IMR-90 (cell line): ENCODE measurements around the gene WNT7A. TPM values are rescaled to one million over a fixed set of nuclear protein-coding genes. Genes with fewer than 3 reads are reported as not detected.

Experiments
- ATAC-seq: fragments of 200-7000 bp; cut with Tn5 transposase; 2 replicates; pipeline ENCODE4 v1.9.1; 2020; ENCODE audit warnings: low read depth, mild to moderate bottlenecking, moderate library complexity
- BruUV-seq: library from RNA; stranded (reverse); fragments of 400-500 nt; replicated peaks from 2 replicates; lab custom pipeline; 2021; lab: Mats Ljungman, UMichigan
- CTCF ChIA-PET: fragments of 300-600 bp; formaldehyde crosslinking; extraction: SDS; loops from one replicate; lab custom pipeline; 2021; ENCODE audit warnings: antibody characterized with exemption; lab: Yijun Ruan, JAX
- POLR2A ChIA-PET: fragments of 300-600 bp; sonication (Branson Sonifier 250); formaldehyde crosslinking; loops from one replicate; lab custom pipeline; 2022; ENCODE audit warnings: antibody characterized with exemption; ENCODE audit not compliant: unreplicated experiment; lab: Charles Lee
- DNase-seq: peaks from one replicate; pipeline ENCODE4 v3.0.0; 2013
- H2AFZ ChIP-seq: replicated peaks from 2 replicates; pipeline ENCODE3; 2013; ENCODE audit warnings: low read length, mild to moderate bottlenecking; ENCODE audit not compliant: poor library complexity
- H2AK5ac ChIP-seq: 2 replicates; pipeline ENCODE4 v1.6.1; 2013; ENCODE audit warnings: low read depth, low read length, inconsistent platforms
- H2AK9ac ChIP-seq: replicated peaks from 2 replicates; pipeline ENCODE3; 2013; ENCODE audit warnings: mild to moderate bottlenecking, low read depth, low read length, moderate library complexity; ENCODE audit not compliant: poor library complexity
- H2BK120ac ChIP-seq: 2 replicates; pipeline ENCODE4 v1.6.1; 2013; ENCODE audit warnings: low read depth, low read length, inconsistent platforms
- H2BK15ac ChIP-seq: 3 replicates; pipeline ENCODE4 v1.6.1; 2013; ENCODE audit warnings: low read depth, low read length, inconsistent platforms
- H2BK20ac ChIP-seq: 2 replicates; pipeline ENCODE4 v1.6.1; 2013; ENCODE audit warnings: low read depth, mild to moderate bottlenecking, inconsistent platforms, low read length, moderate library complexity
- H2BK5ac ChIP-seq: 2 replicates; pipeline ENCODE4 v1.6.1; 2013; ENCODE audit warnings: mild to moderate bottlenecking, low read depth, low read length, inconsistent platforms; ENCODE audit not compliant: poor library complexity, severe bottlenecking
- H3K14ac ChIP-seq: replicated peaks from 2 replicates; pipeline ENCODE4 v1.6.1; 2013; ENCODE audit warnings: low read depth, low read length, inconsistent platforms
- H3K18ac ChIP-seq: 2 replicates; pipeline ENCODE4 v1.6.1; 2013; ENCODE audit warnings: low read depth, low read length, control low read depth
- H3K23ac ChIP-seq: 2 replicates; pipeline ENCODE4 v1.6.1; 2013; ENCODE audit warnings: low read depth, low read length, inconsistent platforms
- H3K27ac ChIP-seq: 2 replicates; pipeline ENCODE4 v1.5.1; 2013; ENCODE audit warnings: mild to moderate bottlenecking, control low read depth, low read length; ENCODE audit not compliant: insufficient read depth
- H3K27me3 ChIP-seq: 2 replicates; pipeline ENCODE4 v1.6.1; 2013; ENCODE audit warnings: low read length; ENCODE audit not compliant: control insufficient read depth, insufficient read depth
- H3K36me3 ChIP-seq: 2 replicates; pipeline ENCODE4 v1.6.1; 2013; ENCODE audit warnings: low read length, mixed read lengths; ENCODE audit not compliant: control insufficient read depth, insufficient read depth
- H3K4ac ChIP-seq: 2 replicates; pipeline ENCODE4 v1.6.1; 2013; ENCODE audit warnings: low read depth, low read length, inconsistent platforms
- H3K4me1 ChIP-seq: 2 replicates; pipeline ENCODE4 v1.6.1; 2013; ENCODE audit warnings: low read length, mixed read lengths; ENCODE audit not compliant: control insufficient read depth, insufficient read depth
- H3K4me2 ChIP-seq: 2 replicates; pipeline ENCODE4 v1.6.1; 2013; ENCODE audit warnings: low read depth, mild to moderate bottlenecking, control low read depth, low read length, moderate library complexity
- H3K4me3 ChIP-seq: 2 replicates; pipeline ENCODE4 v1.5.1; 2013; ENCODE audit warnings: low read depth, mild to moderate bottlenecking, control low read depth, low read length, moderate library complexity; ENCODE audit not compliant: insufficient read depth
- H3K56ac ChIP-seq: 2 replicates; pipeline ENCODE4 v1.6.1; 2013; ENCODE audit warnings: low read length, inconsistent platforms; ENCODE audit not compliant: insufficient read depth; ENCODE audit errors: extremely low read depth
- H3K79me1 ChIP-seq, 2 experiments: 2 replicates each; pipeline ENCODE4 v1.6.1; 2013; ENCODE audit warnings: low read length in 2 of 2, inconsistent platforms in 1 of 2, low read depth in 1 of 2
- H3K9ac ChIP-seq: 2 replicates; pipeline ENCODE4 v1.6.1; 2013; ENCODE audit warnings: low read depth, low read length, control low read depth
- H3K9me1 ChIP-seq: 2 replicates; pipeline ENCODE4 v1.6.1; 2013; ENCODE audit warnings: low read length, inconsistent platforms; ENCODE audit not compliant: insufficient read depth
- H3K9me3 ChIP-seq: 2 replicates; pipeline ENCODE4 v1.6.1; 2013; ENCODE audit warnings: low read length; ENCODE audit not compliant: control insufficient read depth, insufficient read depth
- H4K20me1 ChIP-seq: 2 replicates; pipeline ENCODE4 v1.6.1; 2013; ENCODE audit warnings: low read length, inconsistent platforms; ENCODE audit not compliant: insufficient read depth
- H4K5ac ChIP-seq: 2 replicates; pipeline ENCODE4 v1.6.1; 2013; ENCODE audit warnings: mild to moderate bottlenecking, low read depth, low read length, control low read depth
- H4K8ac ChIP-seq, 2 experiments: 2 replicates each; pipeline ENCODE4 v1.6.1; 2013; ENCODE audit warnings: low read depth in 2 of 2, low read length in 2 of 2, control low read depth in 1 of 2, inconsistent platforms in 1 of 2
- H4K91ac ChIP-seq: 2 replicates; pipeline ENCODE4 v1.6.1; 2013; ENCODE audit warnings: low read depth, low read length, inconsistent platforms; ENCODE audit not compliant: insufficient read depth
- BHLHE40 ChIP-seq: fragments of 150-350 bp; IDR thresholded peaks from 2 replicates; pipeline ENCODE4 v1.6.1; 2016; ENCODE audit warnings: mild to moderate bottlenecking, low read depth, low read length
- CEBPB ChIP-seq: IDR thresholded peaks from 2 replicates; pipeline ENCODE4 v1.6.1; 2012; ENCODE audit warnings: low read depth, low read length, improper control_type of control experiment
- CHD1 ChIP-seq: IDR thresholded peaks from 2 replicates; pipeline ENCODE4 v1.6.1; 2012; ENCODE audit warnings: low read depth, low read length, improper control_type of control experiment
- CTCF ChIP-seq: conservative IDR thresholded peaks from 2 replicates; pipeline ENCODE4 v1.5.1; 2012; ENCODE audit warnings: mild to moderate bottlenecking, low read depth, low read length, improper control_type of control experiment
- FOS ChIP-seq: fragments of 150-350 bp; IDR thresholded peaks from 2 replicates; pipeline ENCODE4 v1.6.1; 2016; ENCODE audit warnings: low read depth, low read length
- MAFK ChIP-seq: IDR thresholded peaks from 2 replicates; pipeline ENCODE4 v1.6.1; 2012; ENCODE audit warnings: low read depth, low read length, improper control_type of control experiment
- MAZ ChIP-seq: IDR thresholded peaks from 2 replicates; pipeline ENCODE4 v1.6.1; 2012; ENCODE audit warnings: low read depth, mild to moderate bottlenecking, low read length, improper control_type of control experiment, moderate library complexity, borderline replicate concordance
- MXI1 ChIP-seq: IDR thresholded peaks from 2 replicates; pipeline ENCODE4 v1.6.1; 2012; ENCODE audit warnings: low read depth, mild to moderate bottlenecking, low read length, moderate library complexity, borderline replicate concordance
- NFE2L2 ChIP-seq: fragments of 150-350 bp; IDR thresholded peaks from 2 replicates; pipeline ENCODE4 v1.6.1; 2016; ENCODE audit warnings: low read depth, mild to moderate bottlenecking, low read length
- POLR2A ChIP-seq: IDR thresholded peaks from 2 replicates; pipeline ENCODE4 v1.6.1; 2012; ENCODE audit warnings: mild to moderate bottlenecking, low read depth, low read length
- RAD21 ChIP-seq: IDR thresholded peaks from 2 replicates; pipeline ENCODE4 v1.6.1; 2012; ENCODE audit warnings: low read length, improper control_type of control experiment
- RCOR1 ChIP-seq: IDR thresholded peaks from 2 replicates; pipeline ENCODE4 v1.6.1; 2012; ENCODE audit warnings: mild to moderate bottlenecking, low read length, improper control_type of control experiment; ENCODE audit not compliant: insufficient replicate concordance
- RFX5 ChIP-seq: IDR thresholded peaks from 2 replicates; pipeline ENCODE4 v1.8.0; 2012; ENCODE audit warnings: low read depth, mild to moderate bottlenecking, low read length, moderate library complexity
- SMC3 ChIP-seq: fragments of 150-350 bp; IDR thresholded peaks from 2 replicates; pipeline ENCODE4 v1.6.1; 2016; ENCODE audit warnings: low read depth, mild to moderate bottlenecking, antibody characterized with exemption, low read length, moderate library complexity
- WGBS, 2 experiments: methylation state at CpG; one replicate each; pipeline versions ENCODE4 v1.1.5 to v1.1.7; 2013; ENCODE audit warnings: missing lambda C conversion rate in 2 of 2; ENCODE audit not compliant: insufficient read length in 1 of 2; ENCODE audit errors: extremely low coverage in 2 of 2; 5-methylcytosine and 5-hydroxymethylcytosine counted together
- dilution Hi-C: fragments of 300-500 bp; cut with HindIII; formaldehyde crosslinking; loops from one replicate; pipeline ENCODE4 v1.14.3; 2018; ENCODE audit warnings: low sequenced_read_pairs; ENCODE audit not compliant: unreplicated experiment
- in situ Hi-C: fragments of 300-500 bp; cut with MboI; formaldehyde crosslinking; loops from 3 replicates; pipeline ENCODE4 v1.14.3; 2019; ENCODE audit warnings: low sequenced_read_pairs, inconsistent platforms, mixed read lengths
- intact Hi-C: fragments of 100-400 bp; cut with micrococcal nuclease; formaldehyde crosslinking; loops from 2 replicates; pipeline ENCODE4 v1.10.0; 2022
- polyA plus RNA-seq, 3 experiments: library from polyadenylated mRNA; depleted of rRNA; stranded (reverse); fragments of >200 nt; gene quantifications; 2 replicates each; pipeline ENCODE4 v1.2.3, GENCODE V29; 2012; ENCODE audit warnings: low replicate concordance in 1 of 3
- total RNA-seq: library from RNA; depleted of rRNA; stranded (reverse); fragments of >200 nt; gene quantifications from 2 replicates; pipeline ENCODE4 v1.2.3, GENCODE V29; 2012
- TF ChIP-seq, protein P1 (sequence below): fragments of 150-350 bp; IDR thresholded peaks from 2 replicates; pipeline ENCODE4 v1.6.1; 2016; ENCODE audit warnings: low read depth, mild to moderate bottlenecking, low read length, moderate library complexity, borderline replicate concordance

Gene WNT7A
- total and polyA plus RNA-seq, 2 of the 4 experiments (the other 2 are of a cell fraction), result not detected

DNA sequence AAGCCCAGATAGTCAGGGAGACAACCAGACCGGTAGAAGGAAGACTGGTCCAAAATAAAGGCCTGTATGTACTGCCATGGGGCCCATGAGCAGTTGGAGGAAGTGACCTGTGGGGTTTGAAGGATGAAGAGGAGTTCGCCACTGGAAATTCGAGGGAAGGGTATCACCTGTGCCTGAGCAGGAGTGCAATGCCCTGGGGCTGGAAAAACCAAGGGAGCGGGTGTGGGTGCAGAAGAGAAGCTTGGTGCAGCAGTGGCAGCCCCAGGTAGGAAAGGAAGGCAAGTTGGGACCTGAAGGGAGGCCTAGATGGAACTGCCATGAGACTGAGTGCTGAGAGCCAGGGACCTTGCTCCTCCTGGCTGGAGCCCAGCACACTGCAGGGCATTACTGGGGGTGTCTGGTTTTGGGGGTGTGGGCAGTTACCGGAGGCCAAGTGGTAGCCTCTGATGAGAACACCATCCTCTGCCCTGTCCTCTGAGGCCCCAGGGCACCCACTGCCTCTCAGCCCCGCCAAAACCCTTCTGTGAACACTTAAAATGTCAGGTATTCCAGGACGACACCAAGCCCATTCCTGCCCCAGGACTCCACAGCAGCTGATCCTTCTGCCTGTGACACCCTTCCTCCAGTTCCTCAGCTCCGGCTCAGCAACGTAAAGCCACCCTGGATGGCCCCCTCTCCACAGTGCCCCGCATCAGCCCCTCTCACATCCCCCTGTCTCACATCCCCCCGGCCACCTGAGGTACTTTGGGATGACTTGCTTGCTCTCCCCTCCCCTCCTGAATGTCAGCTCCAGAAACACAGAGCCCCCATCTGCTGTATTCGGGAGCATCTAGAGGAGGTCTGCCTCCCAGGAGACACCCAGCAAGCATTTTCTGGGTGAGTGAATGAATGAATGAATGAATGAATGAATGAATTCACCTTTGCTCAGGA lies 42.9 kb downstream of the WNT7A start:
- Histone ChIP-seq H3K4me1 (no peaks in the 10 kb centered on the region), H3K56ac (no peak overlapping the region), H3K9ac (no peak overlapping the region), H3K14ac (no peak overlapping the region), H3K27ac (no peak overlapping the region), H2AFZ (no peak overlapping the region), H2AK5ac (no peak overlapping the region), H3K18ac (no peak overlapping the region), H2AK9ac (no peak overlapping the region), H3K79me1 (no peaks in the 10 kb centered on the region), H3K27me3 (no peaks in the 10 kb centered on the region), H2BK15ac (no peak overlapping the region), H3K4me2 (no peak overlapping the region), H2BK5ac (no peak overlapping the region), H3K4me3 (no peak overlapping the region), H4K20me1 (no peaks in the 10 kb centered on the region), H2BK120ac (no peak overlapping the region), H4K5ac (no peak overlapping the region), H4K91ac (no peak overlapping the region), H3K36me3 (no peaks in the 10 kb centered on the region), H3K23ac (no peak overlapping the region), H2BK20ac (no peak overlapping the region), H4K8ac (no peak overlapping the region), H3K9me3 (peaks cover 1% of the 10 kb centered on the region; the same call in 1 of the 2 replicates), H3K4ac (no peak overlapping the region), H3K9me1 (no peaks in the 10 kb centered on the region)
- dilution Hi-C loops (no loop called here), in situ Hi-C loops (no loop called here), intact Hi-C loops (no loop called here)
- WGBS, 2 experiments, result 51% methylated on average over 7 of the region's 12 CpGs; no CpG with 5 or more reads in 1 of the 2 experiments
- ChIA-PET POLR2A (no interaction called here), CTCF (no interaction called here)
- DNase-seq (no peak), ATAC-seq (no peak)
- BruUV-seq, result no TSS peak
- TF ChIP-seq BHLHE40, result no peak
- TF ChIP-seq, protein P1, sequence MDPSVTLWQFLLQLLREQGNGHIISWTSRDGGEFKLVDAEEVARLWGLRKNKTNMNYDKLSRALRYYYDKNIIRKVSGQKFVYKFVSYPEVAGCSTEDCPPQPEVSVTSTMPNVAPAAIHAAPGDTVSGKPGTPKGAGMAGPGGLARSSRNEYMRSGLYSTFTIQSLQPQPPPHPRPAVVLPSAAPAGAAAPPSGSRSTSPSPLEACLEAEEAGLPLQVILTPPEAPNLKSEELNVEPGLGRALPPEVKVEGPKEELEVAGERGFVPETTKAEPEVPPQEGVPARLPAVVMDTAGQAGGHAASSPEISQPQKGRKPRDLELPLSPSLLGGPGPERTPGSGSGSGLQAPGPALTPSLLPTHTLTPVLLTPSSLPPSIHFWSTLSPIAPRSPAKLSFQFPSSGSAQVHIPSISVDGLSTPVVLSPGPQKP, result no peak
- no peak for TF ChIP-seq CEBPB
- no peak for TF ChIP-seq FOS
- no peak for TF ChIP-seq CTCF
- TF ChIP-seq RCOR1, result no peak
- TF ChIP-seq SMC3, result no peak
- TF ChIP-seq POLR2A, result no peak
- no peak for TF ChIP-seq MAZ
- TF ChIP-seq MXI1, result no peak
- no peak for TF ChIP-seq RAD21
- no peak for TF ChIP-seq MAFK
- TF ChIP-seq NFE2L2, result no peak
- TF ChIP-seq RFX5, result no peak
- no peak for TF ChIP-seq CHD1
